DND-41 (cell line): Measurements from ENCODE around the gene PDILT.

Experiments
- ATAC-seq: fragments of 200-7000 bp; cut with Tn5 transposase; 3 replicates; pipeline ENCODE4 v1.9.1; 2021; ENCODE audit warnings: low read depth; ENCODE audit not compliant: insufficient read depth
- DNase-seq: peaks from one replicate; pipeline ENCODE4 v3.0.0-alpha.2; 2020
- H2AFZ ChIP-seq: 2 replicates; pipeline ENCODE4 v1.6.0; 2012; ENCODE audit warnings: low read depth, low read length
- H3K27ac ChIP-seq: 2 replicates; pipeline ENCODE4 v1.5.1; 2012; ENCODE audit warnings: low read length, inconsistent platforms
- H3K27me3 ChIP-seq: fragments of 200-600 bp; sonication (generic); 2 replicates; pipeline ENCODE4 v1.6.0; 2012; ENCODE audit warnings: low read length, mild to moderate bottlenecking, inconsistent platforms; ENCODE audit not compliant: insufficient read depth, poor library complexity
- H3K36me3 ChIP-seq: 2 replicates; pipeline ENCODE4 v1.5.1; 2012; ENCODE audit warnings: low read length, inconsistent platforms; ENCODE audit not compliant: insufficient read depth
- H3K4me1 ChIP-seq: 2 replicates; pipeline ENCODE4 v1.5.1; 2012; ENCODE audit warnings: mild to moderate bottlenecking, low read length; ENCODE audit not compliant: insufficient read depth
- H3K4me2 ChIP-seq: 2 replicates; pipeline ENCODE4 v1.6.0; 2012; ENCODE audit warnings: mild to moderate bottlenecking, moderate library complexity, low read length, inconsistent platforms; ENCODE audit not compliant: insufficient read depth
- H3K4me3 ChIP-seq, 2 experiments: fragments of 200-600 bp in 1 of 2; shearing (Covaris generic) in 1 of 2; 2 replicates each; pipeline ENCODE4 v1.5.1; 2012 to 2016; ENCODE audit warnings: inconsistent platforms in 2 of 2, low read length in 2 of 2, mild to moderate bottlenecking in 2 of 2, low read depth in 1 of 2, moderate library complexity in 1 of 2
- H3K79me2 ChIP-seq: 2 replicates; pipeline ENCODE4 v1.6.0; 2012; ENCODE audit warnings: low read length, inconsistent platforms; ENCODE audit not compliant: insufficient read depth
- H3K9ac ChIP-seq: 2 replicates; pipeline ENCODE4 v1.6.0; 2012; ENCODE audit warnings: low read depth, mild to moderate bottlenecking, inconsistent platforms, low read length, moderate library complexity
- H3K9me3 ChIP-seq: 2 replicates; pipeline ENCODE4 v1.5.1; 2012; ENCODE audit warnings: low read length, moderate library complexity, mild to moderate bottlenecking, inconsistent platforms; ENCODE audit not compliant: insufficient read depth, severe bottlenecking
- H4K20me1 ChIP-seq: 2 replicates; pipeline ENCODE4 v1.6.0; 2012; ENCODE audit warnings: low read length; ENCODE audit not compliant: insufficient read depth
- CTCF ChIP-seq: IDR thresholded peaks from 2 replicates; pipeline ENCODE4 v1.5.1; 2012; ENCODE audit warnings: borderline replicate concordance, low read length, moderate library complexity, mild to moderate bottlenecking; ENCODE audit not compliant: poor library complexity, severe bottlenecking; ENCODE audit errors: extremely low read depth
- EZH2 ChIP-seq: IDR thresholded peaks from 3 replicates; pipeline ENCODE4 v1.6.1; 2012; ENCODE audit warnings: borderline replicate concordance, low read depth, mild to moderate bottlenecking, moderate library complexity, low read length, inconsistent platforms; ENCODE audit not compliant: severe bottlenecking

The PDILT gene

GRCh38 chr16:20355114-20355782, 49.3 kb downstream of the PDILT start:
- H3K36me3 ChIP-seq: no peaks in the 10 kb centered on the region
- no peak overlapping the region for H3K4me3 ChIP-seq
- DNase-seq (no peak), ATAC-seq (no peak)
- no peak overlapping the region for H3K27ac ChIP-seq
- peaks cover 4% of the 10 kb centered on the region for H3K27me3 ChIP-seq
- TF ChIP-seq EZH2 (no peak), CTCF (no peak)
- no peaks in the 10 kb centered on the region for H3K79me2 ChIP-seq
- H3K9me3 ChIP-seq: no peaks in the 10 kb centered on the region
- no peak overlapping the region for H2AFZ ChIP-seq
- H3K4me1 ChIP-seq: no peaks in the 10 kb centered on the region
- no peak overlapping the region for H3K4me2 ChIP-seq
- no peaks in the 10 kb centered on the region for H4K20me1 ChIP-seq
- H3K9ac ChIP-seq: no peak overlapping the region

- Histone ChIP-seq H3K9me3 (no peaks in the 10 kb centered on the region), H3K36me3 (no peaks in the 10 kb centered on the region), H3K79me2 (no peaks in the 10 kb centered on the region), H4K20me1 (no peaks in the 10 kb centered on the region), H3K9ac (no peak overlapping the region), H3K4me2 (no peak overlapping the region), H3K27ac (no peak overlapping the region), H3K4me3 (no peak overlapping the region), H2AFZ (no peak overlapping the region), H3K4me1 (no peaks in the 10 kb centered on the region), H3K27me3 (peaks cover 4% of the 10 kb centered on the region)
- TF ChIP-seq CTCF (no peak), EZH2 (no peak)
- DNase-seq (no peak), ATAC-seq (no peak)
Observed at GRCh38 chr16:20353379-20353778, 51.2 kb downstream of the PDILT start.

GRCh38 chr16:20352615-20353014, 51.9 kb downstream of the PDILT start, which contains the start of gene UMOD:
Gene UMOD, minus strand, starts transcription at chr16:20352715. Its CDS starts 1,978 bp downstream, at chr16:20350737.
- H4K20me1 ChIP-seq: no peaks in the 10 kb centered on the region
- H3K9ac ChIP-seq: no peak within 1 kb of the TSS
- DNase-seq (no peak), ATAC-seq (no peak)
- H3K9me3 ChIP-seq: no peaks in the 10 kb centered on the region
- H3K36me3 ChIP-seq: no peaks in the 10 kb centered on the region
- TF ChIP-seq EZH2: no peak
- TF ChIP-seq CTCF: no peak
- no peaks in the 10 kb centered on the region for H3K79me2 ChIP-seq
- H3K4me2 ChIP-seq: no peak within 1 kb of the TSS
- no peak within 1 kb of the TSS for H2AFZ ChIP-seq
- peaks cover 4% of the 10 kb centered on the region for H3K27me3 ChIP-seq
- no peak within 1 kb of the TSS for H3K27ac ChIP-seq
- H3K4me3 ChIP-seq: no peak within 1 kb of the TSS
- H3K4me1 ChIP-seq: no peaks in the 10 kb centered on the region
